Measurements from ENCODE around the gene MAP1LC3B.

GRCh38 chr16:87437327-87437726, 45.2 kb downstream of the MAP1LC3B start:
- TF ChIP-seq CTCF (IDR thresholded peaks at IDR 0.05) (no peak), POLR2A (IDR thresholded peaks at IDR 0.05) (no peak)
